Cardiac muscle cell (in vitro differentiated cells and primary cell): ENCODE measurements around the gene ZIC1. TPM values are rescaled to one million over a fixed set of nuclear protein-coding genes. Genes with fewer than 3 reads are reported as not detected.

ENCODE experiments used
- DNase-seq, 2 donors: peaks; one replicate each; pipeline versions ENCODE4 v3.0.0 to v3.0.0-alpha.2; 2010 to 2017; ENCODE audit warnings: low read depth in 1 of 2, low spot score in 1 of 2
- H3K27ac ChIP-seq: fragments of 200-600 bp; sonication (generic); 2 replicates; pipeline ENCODE4 v1.5.1; 2016
- H3K27me3 ChIP-seq: fragments of 200-600 bp; sonication (generic); 2 replicates; pipeline ENCODE4 v1.6.0; 2016; ENCODE audit warnings: control low read depth
- H3K36me3 ChIP-seq: fragments of 200-600 bp; sonication (generic); 2 replicates; pipeline ENCODE4 v1.5.1; 2016; ENCODE audit warnings: control low read depth
- H3K4me1 ChIP-seq: fragments of 200-600 bp; sonication (generic); 2 replicates; pipeline ENCODE4 v1.8.1; 2017; ENCODE audit warnings: low read depth, mild to moderate bottlenecking, mixed run types
- H3K4me3 ChIP-seq: fragments of 200-600 bp; sonication (generic); 2 replicates; pipeline ENCODE4 v1.5.1; 2016; ENCODE audit warnings: mild to moderate bottlenecking
- H3K9me3 ChIP-seq: fragments of 200-600 bp; sonication (generic); 2 replicates; pipeline ENCODE4 v1.5.1; 2017; ENCODE audit warnings: low read depth, mild to moderate bottlenecking, control low read depth
- CTCF ChIP-seq: IDR thresholded peaks from 2 replicates; pipeline ENCODE4 v1.5.1; 2012; ENCODE audit warnings: low read depth, mild to moderate bottlenecking, low read length
- polyA plus RNA-seq: library from polyadenylated mRNA; unstranded; fragments of >200 nt; fragmentation: Nextera tagmentation; extraction: Ambion mirVana; gene quantifications from 2 replicates; pipeline ENCODE4 v1.2.1, GENCODE V29; 2016
- total RNA-seq: library from RNA; depleted of rRNA; stranded (reverse); fragments of >200 nt; gene quantifications from 2 replicates; pipeline ENCODE4 v1.2.3, GENCODE V29; 2016

The ZIC1 gene
- total and polyA plus RNA-seq, 2 experiments from 2014 or later: 0.35 TPM; not detected in 1

GRCh38 chr3:147407498-147408187 is 1.5 kb upstream of the ZIC1 start:
- H3K4me3 ChIP-seq: no peak overlapping the region
- no peak overlapping the region for H3K27ac ChIP-seq
- no peak for DNase-seq

GRCh38 chr3:147408188-147409100 is 721 bp upstream of the ZIC1 start:
- Histone ChIP-seq H3K36me3 (no peaks in the 10 kb centered on the region), H3K4me1 (peaks cover 4% of the 10 kb centered on the region), H3K4me3 (no peak overlapping the region), H3K27me3 (peaks cover 100% of the 10 kb centered on the region), H3K27ac (no peak overlapping the region), H3K9me3 (no peaks in the 10 kb centered on the region)
- no peak for DNase-seq
- TF ChIP-seq CTCF: no peak

More at GRCh38 chr3:147407498-147408187, 1.5 kb upstream of the ZIC1 start:
- H3K4me1 ChIP-seq: peaks cover 4% of the 10 kb centered on the region
- H3K27me3 ChIP-seq: peaks cover 100% of the 10 kb centered on the region
- no peaks in the 10 kb centered on the region for H3K9me3 ChIP-seq
- TF ChIP-seq CTCF: no peak
- no peaks in the 10 kb centered on the region for H3K36me3 ChIP-seq

GRCh38 chr3:147410116-147410525 is 956 bp downstream of the ZIC1 start:
- TF ChIP-seq CTCF: no peak
- H3K9me3 ChIP-seq: no peaks in the 10 kb centered on the region
- H3K27me3 ChIP-seq: peaks cover 100% of the 10 kb centered on the region
- no peak for DNase-seq
- H3K36me3 ChIP-seq: no peaks in the 10 kb centered on the region
- peaks cover 4% of the 10 kb centered on the region for H3K4me1 ChIP-seq
- H3K27ac ChIP-seq: no peak overlapping the region
- H3K4me3 ChIP-seq: peak overlapping the region; percentile 13

GRCh38 chr3:147410526-147411237 is 1.5 kb downstream of the ZIC1 start:
- Histone ChIP-seq H3K4me1 (peaks cover 4% of the 10 kb centered on the region), H3K36me3 (no peaks in the 10 kb centered on the region), H3K27ac (no peak overlapping the region), H3K27me3 (peaks cover 100% of the 10 kb centered on the region), H3K9me3 (no peaks in the 10 kb centered on the region), H3K4me3 (peak overlapping the region; percentile 13)
- TF ChIP-seq CTCF: no peak
- peak in 1 of 2 donors; percentile 28 for DNase-seq

- Histone ChIP-seq H3K4me1 (peaks cover 4% of the 10 kb centered on the region), H3K9me3 (no peaks in the 10 kb centered on the region), H3K4me3 (peak overlapping the region; percentile 13), H3K27ac (no peak overlapping the region), H3K27me3 (peaks cover 100% of the 10 kb centered on the region), H3K36me3 (no peaks in the 10 kb centered on the region)
- peak in 1 of 2 donors; percentile 40 for DNase-seq
- TF ChIP-seq CTCF: no peak
Measured at GRCh38 chr3:147411238-147411814, 2.2 kb downstream of the ZIC1 start.
